DLD1 (cell line): ENCODE results near the gene TYMS.
"Not testable (repeated sequence)": the region's sequence is repeated elsewhere in the genome, so short reads cannot be mapped to it uniquely, and the experiment has no call there.

Experiments used
- in situ Hi-C: cut with HindIII; loops from 2 replicates; pipeline ENCODE4 v1.10.0; 2017; ENCODE audit warnings: low sequenced_read_pairs

Gene TYMS

GRCh38 chr18:676736-677135 is 19.3 kb downstream of the TYMS start:
- in situ Hi-C loops: no loop called here

- in situ Hi-C loops: no loop called here
These were observed 19.7 kb downstream of the TYMS start for GRCh38 chr18:677145-677544.

GRCh38 chr18:677951-678381 is 20.5 kb downstream of the TYMS start:
- in situ Hi-C loops: no loop called here

GRCh38 chr18:678482-679182 is 21.2 kb downstream of the TYMS start:
- in situ Hi-C loops: no loop called here

GRCh38 chr18:679516-679915 is 22.1 kb downstream of the TYMS start:
- in situ Hi-C loops: no loop called here

- in situ Hi-C loops: no loop called here
These were observed 22.9 kb downstream of the TYMS start for GRCh38 chr18:680392-680791.

- in situ Hi-C loops: no loop called here
These were observed 24.5 kb downstream of the TYMS start for GRCh38 chr18:681985-682384.

GRCh38 chr18:682416-682815 is 25.0 kb downstream of the TYMS start:
- in situ Hi-C loops: not testable (repeated sequence)

GRCh38 chr18:682833-683232 is 25.4 kb downstream of the TYMS start:
- in situ Hi-C loops: no loop called here

GRCh38 chr18:683531-683930 is 26.1 kb downstream of the TYMS start:
- in situ Hi-C loops: no loop called here

- in situ Hi-C loops: no loop called here
These were observed 28.0 kb downstream of the TYMS start for GRCh38 chr18:685438-685837.

GRCh38 chr18:686339-687111 is 29.1 kb downstream of the TYMS start:
- in situ Hi-C loops: no loop called here

GRCh38 chr18:688323-688722 is 30.9 kb downstream of the TYMS start:
- in situ Hi-C loops: no loop called here

- in situ Hi-C loops: no loop called here
These were observed 35.4 kb downstream of the TYMS start for GRCh38 chr18:692824-693223.

- in situ Hi-C loops: no loop called here
These were observed 36.2 kb downstream of the TYMS start for GRCh38 chr18:693466-694187.

- in situ Hi-C loops: no loop called here
These were observed 39.6 kb downstream of the TYMS start for GRCh38 chr18:697012-697411.

GRCh38 chr18:697800-698199 is 40.3 kb downstream of the TYMS start:
- in situ Hi-C loops: no loop called here

- in situ Hi-C loops: no loop called here
These were observed 45.9 kb downstream of the TYMS start for GRCh38 chr18:703213-703967.

- in situ Hi-C loops: no loop called here
These were observed 49.0 kb downstream of the TYMS start for GRCh38 chr18:706405-706804.

GRCh38 chr18:708096-708495 is 50.6 kb downstream of the TYMS start:
- in situ Hi-C loops: no loop called here

- in situ Hi-C loops: no loop called here
These were observed 52.3 kb downstream of the TYMS start for GRCh38 chr18:709771-710170.
